HT1080 (cell line): ENCODE results near the gene HARS2. TPM values are rescaled to one million over a fixed set of nuclear protein-coding genes. Genes with fewer than 3 reads are reported as not detected.
"Not testable (repeated sequence)": the region's sequence is repeated elsewhere in the genome, so short reads cannot be mapped to it uniquely, and the experiment has no call there.

Source experiments
- DNase-seq: peaks from one replicate; pipeline ENCODE4 v3.0.0-alpha.2; 2015; ENCODE audit warnings: low read depth
- small RNA-seq: library from RNA; depleted of rRNA; stranded (forward); fragments of <200 nt; gene quantifications from one replicate; pipeline ENCODE3, GENCODE V24; 2014
- total RNA-seq: library from RNA; depleted of rRNA; stranded (reverse); fragments of >200 nt; shearing (Covaris generic); gene quantifications from 2 replicates; pipeline ENCODE4 v1.2.3, GENCODE V29; 2014; rRNA removed

HARS2 gene
- total RNA-seq, 1 experiment from 2014 or later, result 39.3 TPM

DNA sequence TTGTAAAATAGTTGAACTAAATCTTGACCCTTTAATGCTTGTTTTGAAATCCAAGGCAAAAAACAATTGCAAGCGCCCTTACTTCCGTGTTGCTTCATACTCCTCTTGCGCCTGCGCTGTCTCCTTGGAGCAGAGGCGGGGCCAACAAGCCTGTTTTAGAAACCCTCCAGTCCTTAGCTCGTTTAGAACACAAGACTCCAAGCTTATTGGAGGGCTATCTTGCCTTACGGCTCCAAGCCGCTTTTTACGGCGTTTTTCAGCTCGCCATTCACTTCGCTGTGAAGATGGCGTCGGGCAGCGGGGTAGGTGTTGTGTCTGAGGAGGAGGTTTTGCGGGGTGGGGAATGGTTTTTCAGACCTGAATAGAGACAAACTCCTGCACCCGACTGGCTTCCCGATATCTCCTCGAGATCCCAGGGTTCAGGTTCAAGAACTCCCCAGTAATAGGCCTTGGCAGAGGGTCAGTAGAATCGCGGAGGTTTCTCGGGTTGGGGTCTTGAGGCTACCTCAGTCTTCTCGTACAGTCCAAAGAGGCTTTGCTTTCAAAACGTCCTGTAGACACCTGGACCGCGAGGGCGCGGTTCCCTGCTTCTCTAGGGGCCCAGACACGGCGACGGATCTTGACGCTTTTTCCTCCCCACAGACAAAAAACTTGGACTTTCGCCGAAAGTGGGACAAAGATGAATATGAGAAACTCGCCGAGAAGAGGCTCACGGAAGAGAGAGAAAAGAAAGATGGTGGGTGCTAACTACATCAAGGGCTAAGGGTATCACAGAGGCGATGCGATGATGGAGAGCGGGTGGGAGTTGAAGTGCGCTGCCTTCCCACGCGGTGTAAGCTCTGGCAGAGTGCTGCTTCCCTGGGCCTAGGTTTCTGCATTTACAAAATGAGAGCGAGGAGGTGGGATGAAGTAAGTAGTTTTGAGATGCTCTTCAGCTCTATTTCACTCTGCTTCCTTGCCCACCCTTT, 9.2 kb downstream of the HARS2 start, which contains the start of gene ZMAT2:
TSS of gene ZMAT2 (plus strand) at position 271 of the 968 bp plus-strand sequence. CDS start at position 285, 14 bp downstream.
- DNase-seq, result peak; percentile 94

DNA sequence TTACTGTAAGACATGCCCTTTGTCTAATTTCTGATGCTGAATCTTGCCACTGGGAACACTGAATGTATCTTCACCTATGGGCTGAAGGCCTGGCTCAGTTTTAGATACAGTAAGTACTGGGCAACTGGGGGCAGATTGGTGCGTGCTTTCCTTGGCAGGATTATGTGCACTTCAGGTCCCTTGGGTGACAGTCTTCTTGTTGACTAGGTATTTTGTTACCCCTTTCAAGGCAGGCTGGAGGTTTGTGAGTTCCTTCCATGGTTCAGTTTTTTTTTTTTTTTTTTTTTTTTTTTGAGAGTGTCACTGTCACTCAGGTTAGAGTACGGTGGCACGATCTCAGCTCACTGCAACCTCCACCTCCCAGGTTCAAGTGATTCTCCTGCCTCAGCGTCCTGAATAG, 16.6 kb downstream of the HARS2 start:
- DNase-seq, result no peak

DNA sequence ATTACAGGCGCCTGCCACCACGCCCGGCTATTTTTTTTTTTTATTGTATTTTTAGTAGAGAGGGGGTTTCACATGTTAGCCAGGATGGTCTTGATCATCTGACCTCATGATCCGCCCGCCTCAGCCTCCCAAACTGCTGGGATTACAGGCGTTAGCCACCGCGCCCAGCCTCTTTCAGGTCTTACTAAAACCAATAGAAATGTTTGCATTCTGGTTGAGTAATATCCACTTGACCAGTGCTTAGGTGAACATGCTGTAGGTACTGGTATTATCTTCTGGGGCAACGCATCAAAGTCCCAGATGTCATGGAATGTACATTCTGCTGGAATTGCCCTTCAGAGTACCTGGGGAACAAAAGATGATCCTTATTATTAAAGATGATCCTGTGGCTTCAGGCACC, 17.5 kb downstream of the HARS2 start:
- not testable (repeated sequence) for DNase-seq

DNA sequence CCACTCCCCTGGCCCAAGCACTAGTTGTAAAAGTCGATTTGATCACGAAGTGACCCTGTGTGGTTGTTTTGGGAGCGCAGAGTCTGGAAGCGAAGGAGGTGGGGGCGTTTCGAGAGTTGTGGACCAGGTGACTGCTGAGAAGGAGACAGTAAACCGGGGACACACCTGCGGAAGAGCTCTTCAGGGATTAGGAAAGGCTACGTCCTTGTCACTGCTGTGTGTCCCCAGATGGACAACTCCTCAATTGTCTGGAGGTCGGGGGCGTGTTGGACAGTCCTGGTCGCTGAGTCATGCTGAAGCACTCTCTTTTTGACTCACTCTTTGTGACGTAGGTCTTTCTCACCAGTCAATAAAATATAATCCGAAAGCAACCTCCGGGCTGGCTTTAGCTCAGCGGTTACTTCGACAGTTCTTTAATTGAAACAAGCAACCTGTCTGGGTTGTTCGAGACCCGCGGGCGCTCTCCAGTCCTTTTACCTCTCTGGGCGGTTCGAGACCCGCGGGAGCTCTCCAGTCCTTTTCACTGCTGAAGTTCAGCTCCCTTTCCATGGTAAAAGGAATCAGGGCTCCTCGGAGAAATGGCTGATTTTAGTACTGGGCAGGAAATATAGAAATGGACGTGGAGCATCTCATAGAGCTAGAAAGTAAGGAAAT, 19.8 kb downstream of the HARS2 start:
- peak; percentile 99 for DNase-seq

DNA sequence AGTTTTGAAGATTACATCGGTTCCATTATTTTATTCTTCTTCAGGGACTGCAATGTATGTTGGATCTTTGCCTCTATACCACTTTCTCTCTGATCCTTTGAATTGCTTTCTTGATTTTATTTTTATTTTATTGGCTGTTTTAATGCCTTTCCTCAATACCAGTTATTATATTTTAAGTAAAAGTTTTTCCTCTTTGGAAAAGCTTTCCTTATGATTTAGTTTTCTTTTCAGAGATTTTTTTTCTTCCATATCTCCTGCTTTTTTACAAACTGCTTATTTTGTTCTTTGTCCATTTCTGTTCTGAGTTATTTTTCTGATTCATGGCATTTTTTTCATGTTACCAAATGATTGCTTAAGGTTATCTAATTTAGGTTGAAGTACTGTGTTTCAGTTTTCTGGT, 20.5 kb downstream of the HARS2 start:
- DNase-seq, result no peak

DNA sequence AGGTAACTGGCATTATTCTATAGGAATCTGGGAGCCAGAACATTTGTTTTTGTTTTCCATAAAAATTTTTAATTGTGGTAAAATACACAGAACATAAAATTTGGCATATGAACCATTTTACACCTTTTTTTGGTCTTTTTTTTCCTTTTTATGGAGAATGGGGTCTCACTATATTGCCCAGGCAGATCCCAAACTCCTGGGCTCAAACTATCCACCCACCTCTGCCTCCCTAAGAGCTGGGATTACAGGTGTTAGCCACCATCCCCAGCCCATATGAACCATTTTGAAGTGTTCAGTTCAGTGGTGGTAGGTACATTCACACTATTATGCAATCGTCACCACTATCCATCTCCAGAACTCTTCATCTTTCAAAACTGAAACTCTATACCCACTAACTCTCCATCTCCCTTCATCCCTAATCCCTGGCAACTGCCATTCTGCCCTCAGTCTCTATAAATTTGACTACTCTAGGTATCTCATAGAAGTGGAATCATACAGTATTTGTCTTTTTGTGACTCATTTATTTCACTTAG, 22.4 kb downstream of the HARS2 start:
- DNase-seq, result no peak

DNA sequence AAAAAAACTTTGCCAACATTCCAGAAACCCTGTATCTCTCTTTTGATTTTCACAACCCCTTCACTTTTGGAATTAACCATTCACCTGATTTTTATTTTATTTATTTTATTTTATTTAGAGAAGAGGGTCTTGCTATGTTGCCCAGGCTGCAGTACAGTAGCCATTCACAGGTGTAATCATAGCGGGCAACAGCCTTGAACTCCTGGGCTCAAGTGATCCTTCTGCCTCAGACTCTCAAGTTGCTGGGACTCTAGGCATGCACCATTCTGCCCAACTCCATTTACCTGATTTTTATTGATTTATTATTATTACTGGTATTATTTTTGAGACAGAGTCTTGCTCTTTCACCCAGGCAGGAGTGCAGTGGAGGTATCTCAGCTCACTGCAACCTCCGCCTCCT, 25.0 kb downstream of the HARS2 start:
- not testable (repeated sequence) for DNase-seq

DNA sequence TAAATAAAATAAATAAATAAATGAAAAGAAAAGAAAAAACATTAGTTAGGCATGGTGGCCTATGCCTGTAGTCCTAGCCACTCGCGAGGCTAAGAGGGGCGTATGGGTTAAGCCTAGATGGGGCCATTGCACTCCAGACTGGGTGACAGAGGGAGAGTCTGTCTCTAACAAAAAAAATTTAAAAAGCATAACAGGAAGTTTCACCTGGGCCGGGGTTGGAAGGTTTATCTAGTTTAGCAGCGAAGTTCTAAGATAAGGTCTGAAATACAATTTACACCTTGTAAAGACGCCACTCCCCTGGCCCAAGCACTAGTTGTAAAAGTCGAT, 27.0 kb downstream of the HARS2 start:
- DNase-seq, result no peak

DNA sequence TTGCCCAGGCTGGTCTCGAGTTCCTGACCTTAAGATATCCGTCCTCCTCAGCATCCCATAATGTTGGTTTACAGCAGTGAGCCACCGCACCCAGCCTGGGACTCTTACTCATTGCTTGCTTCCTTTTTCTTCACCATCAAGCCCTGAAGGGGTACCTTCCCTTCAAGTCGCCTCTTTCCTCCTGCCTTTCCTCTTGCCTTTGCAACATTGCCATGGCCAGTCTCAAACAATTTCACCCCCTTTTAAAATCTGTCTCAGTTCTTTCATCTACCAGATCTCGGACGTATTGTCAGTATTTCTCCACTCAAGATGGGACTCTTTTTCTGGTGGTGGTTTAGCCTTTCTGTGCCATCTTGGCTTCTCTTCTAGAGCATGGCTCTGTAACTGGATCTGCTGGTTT, 29.5 kb downstream of the HARS2 start:
- not testable (repeated sequence) for DNase-seq

DNA sequence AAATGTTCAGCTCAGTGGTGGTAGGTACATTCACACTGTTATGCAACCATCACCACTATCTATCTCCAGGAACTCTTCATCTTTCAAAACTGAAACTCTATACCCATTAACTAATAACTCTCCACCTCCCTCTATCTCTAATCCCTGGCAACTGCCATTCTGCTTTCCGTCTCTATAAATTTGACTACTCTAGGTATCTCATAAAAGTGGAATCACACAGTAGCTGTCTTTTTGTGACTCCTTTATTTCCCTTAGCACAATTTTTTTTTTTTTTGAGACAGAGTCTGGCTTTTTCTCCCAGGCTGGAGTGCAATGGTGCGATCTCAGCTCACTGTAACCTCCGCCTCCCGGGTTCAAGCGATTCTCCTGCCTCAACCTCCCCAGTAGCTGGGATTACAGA, 30.1 kb downstream of the HARS2 start:
- DNase-seq, result not testable (repeated sequence)

DNA sequence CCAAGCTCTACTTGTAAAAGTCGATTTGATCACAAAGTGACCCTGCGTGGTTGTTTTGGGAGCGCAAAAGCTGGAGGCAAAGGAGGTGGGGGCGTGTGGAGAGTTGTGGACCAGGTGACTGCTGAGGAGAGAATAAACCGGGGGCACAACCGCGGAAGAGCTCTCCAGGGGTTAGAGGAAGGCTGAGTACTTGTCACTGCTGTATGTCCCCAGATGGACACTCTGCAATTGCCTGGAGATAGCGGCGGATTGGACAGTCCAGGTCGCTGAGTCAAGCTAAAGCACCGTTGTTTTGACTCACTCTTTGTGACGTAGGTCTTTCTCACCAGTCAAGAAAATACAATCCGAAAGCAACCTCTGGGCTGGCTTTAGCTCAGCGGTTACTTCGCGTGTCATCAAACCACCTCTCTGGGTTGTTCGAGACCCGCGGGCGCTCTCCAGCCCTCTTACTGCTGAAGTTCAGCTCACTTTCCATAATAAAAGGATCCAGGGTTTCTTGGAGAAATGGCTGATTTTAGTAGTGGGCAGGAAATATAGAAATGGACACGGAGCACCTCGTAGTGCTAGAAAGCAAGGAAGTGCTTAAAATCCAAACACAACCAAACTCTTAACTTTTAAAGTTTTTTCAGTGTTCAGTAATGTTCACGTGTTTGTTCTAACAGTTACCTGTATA, 34.7 kb downstream of the HARS2 start:
- peak; percentile 98 for DNase-seq

DNA sequence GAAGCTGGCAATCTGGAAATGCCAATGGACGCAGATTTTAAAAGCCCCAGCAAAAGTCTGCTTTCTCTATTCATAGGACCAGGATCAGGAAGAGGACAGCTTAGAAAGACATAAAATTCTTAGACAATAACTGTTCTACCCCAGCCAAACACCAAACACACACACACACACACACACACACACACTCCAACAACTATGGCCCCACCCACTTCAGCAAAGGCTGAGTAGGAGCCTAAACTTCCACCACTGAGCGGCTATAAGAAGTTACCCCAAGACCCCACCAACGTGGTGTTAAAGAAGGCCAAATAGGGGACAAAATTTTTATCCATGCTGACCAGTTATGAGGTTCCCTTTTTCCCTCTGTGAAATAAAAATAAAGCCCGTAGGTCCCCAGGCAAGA, 41.8 kb downstream of the HARS2 start:
- no peak for DNase-seq

DNA sequence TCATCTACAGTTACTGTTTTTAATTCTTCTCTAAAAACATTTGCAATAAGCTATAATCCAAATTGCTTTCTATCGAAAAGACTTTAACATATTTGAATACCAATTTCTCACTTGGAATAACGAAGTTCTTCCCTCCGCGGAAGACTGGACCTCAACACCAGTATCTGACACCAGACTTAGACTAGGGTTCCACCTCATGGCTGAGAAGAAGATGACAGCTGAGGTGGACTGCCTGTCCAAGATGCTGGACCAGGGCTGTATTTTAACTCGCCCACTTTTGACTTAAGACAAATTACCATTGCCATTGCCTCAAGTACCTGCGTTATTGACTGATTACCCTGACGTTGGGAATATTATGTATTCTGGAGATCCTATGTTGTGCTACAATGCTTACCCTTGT, 43.1 kb downstream of the HARS2 start:
- peak; percentile 40 for DNase-seq

DNA sequence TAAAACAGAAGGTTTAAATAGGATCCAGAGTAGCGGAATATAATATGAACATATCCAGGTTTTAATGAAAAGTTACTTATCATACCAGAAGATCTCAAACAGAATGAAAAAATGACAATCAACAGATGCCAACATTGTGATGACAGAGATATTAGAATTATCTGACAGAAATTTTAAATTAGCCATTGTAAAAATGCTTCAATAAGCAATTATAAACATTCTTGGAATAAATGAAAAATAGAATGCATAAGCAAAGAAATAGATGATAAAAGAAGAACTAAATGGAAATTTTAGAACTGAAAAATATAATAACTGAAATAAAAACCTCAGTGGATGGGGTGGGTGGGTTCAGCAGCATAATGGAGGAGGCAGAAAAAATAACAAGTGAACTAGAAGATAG, 46.2 kb downstream of the HARS2 start:
- no peak for DNase-seq

DNA sequence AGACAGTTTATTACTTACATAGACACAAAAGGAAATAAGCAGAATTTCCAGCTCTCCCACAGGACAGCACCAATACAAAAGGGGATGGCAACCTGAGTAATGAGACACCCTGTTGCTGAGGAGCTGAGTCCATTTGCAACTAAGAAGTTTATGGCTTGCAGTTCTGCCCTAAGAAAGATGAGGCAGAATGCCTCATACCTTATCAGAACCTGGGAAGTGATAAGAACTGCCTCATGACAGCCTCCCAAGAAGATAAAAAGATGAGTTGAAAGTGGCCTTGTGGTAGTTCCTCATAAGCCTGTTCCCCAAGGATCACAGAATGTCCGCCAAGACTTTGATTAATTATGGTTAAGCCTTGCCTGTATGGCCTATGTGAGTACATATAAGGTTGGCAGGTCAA, 50.7 kb downstream of the HARS2 start:
- no peak for DNase-seq

Small RNA genes lying within 50 kb of the gene (small RNA-seq; reads per million reads assigned to genes)
- gene VTRNA1-1, result 7.7 reads per million, percentile 90 among the genes with 10 or more reads in this experiment
- gene VTRNA1-2, result 0.89 reads per million, percentile 71 among the genes with 10 or more reads in this experiment
- 0.75 reads per million, percentile 67 among the genes with 10 or more reads in this experiment for gene VTRNA1-3

Other genes with a start within 250 kb of the HARS2 start
- gene EIF4EBP3, start 143.8 kb upstream of the HARS2 start, total RNA-seq, result 0.80 TPM in 1 of 2 replicates, not detected in the other
- gene SRA1, start 134.0 kb upstream of the HARS2 start, total RNA-seq, result 54.4 and 56.8 TPM in 2 replicates
- 5.0 and 5.3 TPM in 2 replicates for gene APBB3, start 126.9 kb upstream of the HARS2 start, total RNA-seq
- gene SLC35A4, start 126.6 kb upstream of the HARS2 start, total RNA-seq, result 24.9 and 36.9 TPM in 2 replicates
- not detected in 2 replicates for gene CD14, start 58.3 kb upstream of the HARS2 start, total RNA-seq
- 7.6 and 9.8 TPM in 2 replicates for gene TMCO6, start 52.0 kb upstream of the HARS2 start, total RNA-seq
- gene NDUFA2, start 43.8 kb upstream of the HARS2 start, total RNA-seq, result 167 and 190 TPM in 2 replicates
- 118 and 141 TPM in 2 replicates for gene IK, start 43.6 kb upstream of the HARS2 start, total RNA-seq
- 29.4 and 41.4 TPM in 2 replicates for gene WDR55, start 26.6 kb upstream of the HARS2 start, total RNA-seq
- 1.8 and 2.8 TPM in 2 replicates for gene DND1, start 17.9 kb upstream of the HARS2 start, total RNA-seq
- 116 and 121 TPM in 2 replicates for gene HARS1, start 85 bp upstream of the HARS2 start, total RNA-seq
- gene ZMAT2, start 9.0 kb downstream of the HARS2 start, total RNA-seq, result 22.9 and 24.3 TPM in 2 replicates
- gene PCDHA1, start 94.7 kb downstream of the HARS2 start, total RNA-seq, result 0.03 and 0.23 TPM in 2 replicates
- not detected in 2 replicates for gene PCDHA2, start 103.4 kb downstream of the HARS2 start, total RNA-seq
- 0.06 TPM in 1 of 2 replicates, not detected in the other for gene PCDHA3, start 109.6 kb downstream of the HARS2 start, total RNA-seq
- gene PCDHA4, start 115.6 kb downstream of the HARS2 start, total RNA-seq, result 0.06 and 0.07 TPM in 2 replicates
- gene PCDHA5, start 130.2 kb downstream of the HARS2 start, total RNA-seq, result not detected in 2 replicates
- gene PCDHA6, start 136.5 kb downstream of the HARS2 start, total RNA-seq, result 0.03 and 0.10 TPM in 2 replicates
- gene PCDHA7, start 142.8 kb downstream of the HARS2 start, total RNA-seq, result not detected in 2 replicates
- gene PCDHA8, start 149.7 kb downstream of the HARS2 start, total RNA-seq, result not detected in 2 replicates
- not detected in 2 replicates for gene PCDHA9, start 156.9 kb downstream of the HARS2 start, total RNA-seq
- gene PCDHA10, start 164.4 kb downstream of the HARS2 start, total RNA-seq, result not detected in 2 replicates
- not detected in 2 replicates for gene PCDHA11, start 177.5 kb downstream of the HARS2 start, total RNA-seq
- not detected in 2 replicates for gene PCDHA12, start 183.9 kb downstream of the HARS2 start, total RNA-seq
- not detected in 2 replicates for gene PCDHA13, start 190.7 kb downstream of the HARS2 start, total RNA-seq
- not detected in 2 replicates for gene PCDHAC1, start 234.8 kb downstream of the HARS2 start, total RNA-seq